Caki2 (cell line): Measurements from ENCODE around the gene DENND1A. TPM values are rescaled to one million over a fixed set of nuclear protein-coding genes. Genes with fewer than 3 reads are reported as not detected.
A peak's percentile ranks its signal among the peaks of the same experiment; 100 is the strongest.

ENCODE experiments used
- DNase-seq: peaks from one replicate; pipeline ENCODE4 v3.0.0-alpha.2; 2015; ENCODE audit warnings: low read depth
- in situ Hi-C: cut with HindIII; loops from 2 replicates; pipeline ENCODE4 v1.10.0; 2016; ENCODE audit warnings: low sequenced_read_pairs, low pct_unique_long_range_greater_than_20kb, mixed read lengths
- total RNA-seq: library from RNA; depleted of rRNA; stranded (reverse); fragments of >200 nt; shearing (Covaris generic); gene quantifications from 2 replicates; pipeline ENCODE4 v1.2.3, GENCODE V29; 2014; ENCODE audit warnings: low replicate concordance

The DENND1A gene
- total RNA-seq, 1 experiment from 2014 or later = 14.0 TPM

DNA sequence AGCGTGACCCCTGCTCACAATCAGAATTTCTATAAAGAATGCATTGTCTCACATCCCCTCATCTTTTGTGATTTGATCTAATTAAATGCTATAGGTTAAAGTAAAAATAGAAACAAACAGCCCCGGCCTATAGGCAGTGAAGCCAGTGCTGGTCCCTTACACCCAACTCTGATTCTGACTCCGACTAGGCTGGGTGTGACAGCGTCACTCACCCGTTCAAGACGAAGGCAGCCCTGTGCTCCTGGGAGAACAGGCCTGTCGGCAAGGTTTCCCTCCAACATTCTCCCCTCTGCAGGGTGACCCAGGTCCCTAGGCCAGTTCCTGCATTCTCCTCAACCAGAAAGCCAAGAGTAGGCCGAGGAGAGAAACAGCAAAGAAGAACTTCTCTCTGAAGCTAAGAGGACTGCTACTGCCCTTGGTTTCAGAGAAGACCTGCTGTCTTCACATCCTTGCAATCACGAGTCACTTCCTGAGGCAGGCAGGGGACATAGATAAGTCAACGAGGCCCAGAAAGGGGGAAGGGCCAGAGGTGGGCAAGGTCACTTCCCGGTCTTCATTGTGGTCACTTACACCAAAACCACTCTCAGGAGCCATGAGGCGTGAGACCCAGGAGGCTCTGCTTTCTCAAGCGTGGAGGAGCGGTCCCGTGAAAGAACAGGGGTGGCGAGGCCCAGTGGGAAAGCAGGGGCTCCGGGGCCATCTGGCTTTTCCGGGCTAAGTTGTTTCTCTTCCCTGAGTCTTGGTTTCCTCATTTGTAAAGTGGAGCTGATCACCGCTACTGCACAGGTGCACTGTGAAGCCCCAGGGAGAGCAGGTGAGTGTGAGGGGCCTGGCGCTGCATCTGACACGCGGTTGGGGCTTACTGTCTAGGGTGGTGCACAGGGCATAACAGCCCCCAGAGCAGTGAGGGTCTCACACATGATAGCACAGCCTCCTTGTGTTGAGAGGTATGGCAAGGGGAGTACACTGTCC is 373.2 kb downstream of the DENND1A start:
- peak; percentile 18 for DNase-seq
- in situ Hi-C loops = no loop called here

DNA sequence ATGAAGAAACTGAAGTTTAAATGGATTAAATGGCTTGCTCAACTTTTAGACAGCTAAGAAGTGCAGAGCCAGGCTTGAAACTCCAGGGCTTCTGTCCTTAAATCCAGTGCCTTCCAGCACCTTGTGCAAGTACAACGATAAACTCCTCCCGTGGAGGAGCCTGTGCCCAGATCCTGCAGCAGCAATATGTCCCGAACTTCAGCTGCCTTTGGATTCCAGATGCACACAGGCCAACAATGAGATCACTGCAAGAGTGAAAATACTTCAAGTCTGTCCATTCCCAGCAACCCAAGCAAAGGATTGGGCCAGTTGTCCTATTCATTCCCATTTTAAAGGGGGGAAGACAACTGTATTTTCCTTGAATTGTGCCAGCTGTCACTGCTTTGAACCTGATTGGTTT is 374.3 kb downstream of the DENND1A start:
- in situ Hi-C loops = no loop called here
- no peak for DNase-seq

DNA sequence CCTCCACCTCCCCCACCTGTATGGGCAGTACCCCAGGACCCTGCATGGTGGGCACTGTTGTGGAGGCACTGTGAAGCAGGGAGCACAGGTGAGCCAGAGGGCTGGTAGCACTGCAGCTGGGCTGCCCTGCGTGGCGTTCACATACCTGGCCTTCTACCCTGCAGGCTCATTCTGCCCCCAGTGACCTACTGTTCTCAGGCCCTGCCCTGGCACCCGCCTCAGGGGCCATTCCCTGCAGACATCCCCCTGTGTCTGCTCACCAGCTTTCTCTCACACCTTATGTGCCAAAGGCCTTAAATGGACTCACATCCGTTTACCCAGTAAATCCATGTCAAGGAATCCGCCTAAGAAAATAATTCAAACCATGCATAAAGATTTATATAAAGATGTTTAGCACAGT is 377.4 kb downstream of the DENND1A start:
- DNase-seq = no peak
- in situ Hi-C loops = no loop called here

DNA sequence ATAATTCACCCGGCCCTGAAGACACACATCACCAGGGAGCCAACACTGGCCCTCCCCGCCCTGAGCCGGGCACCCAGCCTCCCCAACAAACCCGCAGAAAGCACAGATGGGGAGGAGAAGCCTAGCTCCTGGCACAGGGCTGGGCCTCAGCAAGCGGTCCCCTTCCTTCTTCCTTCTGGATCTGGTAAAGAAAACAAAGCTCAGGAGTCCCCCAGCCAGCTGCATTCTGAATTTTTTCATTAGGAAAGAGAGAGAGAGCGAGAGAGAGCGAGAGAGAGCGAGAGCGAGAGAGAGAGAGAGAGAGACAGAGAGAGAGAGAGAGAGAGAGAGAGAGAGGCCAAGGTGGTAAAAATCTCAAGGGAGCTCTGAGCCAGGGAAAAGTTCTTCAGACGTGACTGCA is 378.2 kb downstream of the DENND1A start:
- DNase-seq = no peak
- in situ Hi-C loops = no loop called here

DNA sequence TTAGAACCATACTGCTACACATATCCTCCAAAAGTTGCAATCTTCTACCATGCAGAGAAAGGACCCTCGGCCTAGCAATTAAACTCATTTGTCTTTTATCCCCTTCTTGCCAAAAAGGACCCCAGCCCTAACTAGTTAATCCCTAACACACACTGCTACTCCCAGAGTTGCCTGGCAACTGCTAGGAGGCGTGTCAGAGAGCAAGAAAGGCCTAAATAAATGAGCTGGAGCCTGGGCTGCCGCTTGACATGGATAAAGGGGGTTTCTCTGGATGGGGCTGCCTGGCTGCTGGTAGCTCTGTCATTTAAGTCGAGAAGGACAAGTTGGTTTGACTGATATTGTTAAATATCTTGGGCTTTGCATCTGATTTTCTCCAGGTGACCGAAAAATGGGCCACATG is 379.1 kb downstream of the DENND1A start:
- in situ Hi-C loops = no loop called here

DNA sequence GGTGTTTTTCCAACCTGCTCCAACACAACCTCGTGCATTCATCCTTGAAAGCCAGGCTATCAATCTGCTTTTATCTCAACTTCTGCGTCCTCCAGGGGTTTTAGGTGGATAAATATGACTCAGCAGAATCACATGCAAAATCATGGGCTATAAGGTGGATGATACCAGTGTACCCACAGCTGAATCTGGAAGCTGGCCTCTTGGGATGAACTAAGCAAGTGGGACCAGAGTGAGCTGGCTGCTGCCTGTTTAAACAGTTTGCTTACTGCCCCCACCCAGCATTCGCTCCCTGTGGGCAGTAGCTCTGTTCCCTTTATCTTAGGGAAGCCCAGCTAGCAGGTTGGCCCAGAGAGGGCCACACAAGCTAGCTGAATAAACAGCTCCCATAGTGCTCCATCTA is 379.9 kb downstream of the DENND1A start:
- in situ Hi-C loops = no loop called here
- DNase-seq = peak; percentile 58

More for the DNA sequence above, 379.1 kb downstream of the DENND1A start:
- DNase-seq = no peak

DNA sequence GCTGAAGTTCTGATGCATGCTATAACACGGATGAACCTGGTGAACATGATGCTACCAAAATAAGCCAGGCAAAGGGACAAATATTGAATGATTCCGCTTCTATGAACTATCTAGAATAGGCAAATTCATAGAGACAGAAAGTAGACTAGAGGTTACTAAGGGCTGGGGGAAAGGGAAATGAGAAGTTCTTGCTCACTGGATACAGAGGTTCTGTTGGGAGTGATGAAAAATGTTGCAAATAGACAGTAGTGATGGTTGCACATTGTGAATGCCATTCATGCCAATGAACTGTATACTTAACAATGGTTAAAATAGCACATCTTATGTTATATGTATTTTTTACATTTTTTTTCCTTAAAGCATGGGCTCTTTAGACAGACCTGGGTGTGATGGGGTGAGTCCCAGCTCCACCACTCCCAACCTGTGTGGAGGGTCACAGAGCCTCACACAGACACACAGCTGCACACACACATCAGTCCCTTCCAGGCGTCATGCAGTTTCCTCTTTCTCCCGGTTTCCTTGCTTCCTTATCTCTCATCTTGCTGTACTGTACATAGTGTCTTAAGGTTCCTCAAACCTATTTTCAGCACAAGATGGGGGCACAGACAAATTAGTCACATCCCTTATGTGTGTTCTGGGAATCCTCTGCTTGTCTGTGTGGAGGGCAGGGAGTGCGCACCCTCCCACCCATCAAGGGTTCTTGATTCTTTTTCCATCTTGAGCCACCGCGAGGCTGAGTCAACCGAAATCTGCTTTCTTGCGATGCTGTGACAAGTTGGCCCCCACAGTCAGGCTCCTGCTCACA is 381.0 kb downstream of the DENND1A start:
- in situ Hi-C loops = no loop called here
- DNase-seq = no peak

DNA sequence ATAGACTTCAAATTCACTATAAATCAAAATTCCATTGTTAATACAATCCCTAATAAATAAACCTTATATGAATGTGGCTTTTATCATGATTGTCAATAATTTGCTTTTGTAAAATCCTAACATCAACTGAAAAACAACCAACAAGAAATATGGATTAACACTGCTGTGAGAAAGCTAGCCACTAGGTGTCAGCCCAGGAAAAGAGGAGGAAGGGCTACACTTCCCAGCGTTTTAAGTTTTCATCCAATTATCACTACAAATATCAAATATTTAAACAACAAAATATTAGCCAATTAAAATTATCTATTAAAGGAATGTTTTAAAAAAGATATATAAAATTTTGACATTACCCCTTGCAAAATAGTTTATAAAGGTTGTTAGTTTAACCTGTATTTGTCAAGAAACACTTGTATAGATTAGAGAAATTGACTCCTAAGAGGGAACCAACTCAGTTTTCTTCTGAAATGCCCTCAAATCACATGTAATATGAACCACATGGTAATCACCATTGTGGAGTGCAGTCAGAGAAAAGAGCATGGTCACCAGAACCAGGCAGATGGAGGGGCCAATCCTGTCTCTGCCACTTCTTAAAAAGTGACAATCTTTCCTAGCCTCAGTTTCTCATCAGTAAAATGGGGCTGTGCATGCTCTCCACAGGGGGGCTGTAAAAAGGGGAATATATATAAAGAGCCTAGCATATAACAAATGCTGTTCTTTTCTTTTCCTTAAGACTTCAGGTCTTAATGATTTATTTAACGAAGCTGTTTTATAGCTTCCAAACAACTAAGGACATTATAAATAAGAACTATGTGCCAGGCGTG is 385.7 kb downstream of the DENND1A start:
- DNase-seq = peak; percentile 29

DNA sequence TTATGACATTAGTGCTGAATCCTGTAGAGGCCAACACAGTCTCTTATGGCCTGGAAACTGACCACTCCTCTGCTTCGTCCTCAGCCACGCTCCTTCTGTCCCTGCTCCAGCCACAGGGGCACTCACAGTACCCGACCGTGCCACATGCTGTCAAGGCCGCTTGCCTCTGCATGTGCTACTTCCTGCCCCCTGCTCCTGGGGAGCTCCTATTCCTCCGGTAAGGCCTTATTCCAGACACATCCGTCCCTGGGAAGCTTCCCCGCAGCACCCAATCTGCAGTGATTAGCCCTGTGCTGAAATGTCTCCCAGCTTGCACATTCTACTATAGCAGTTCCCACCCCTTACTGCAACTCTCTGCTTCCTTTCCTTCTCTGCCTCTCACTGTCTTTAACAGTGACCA is 386.4 kb downstream of the DENND1A start:
- DNase-seq = no peak
- in situ Hi-C loops = no loop called here

More for the DNA sequence above, 385.7 kb downstream of the DENND1A start:
- in situ Hi-C loops = no loop called here

DNA sequence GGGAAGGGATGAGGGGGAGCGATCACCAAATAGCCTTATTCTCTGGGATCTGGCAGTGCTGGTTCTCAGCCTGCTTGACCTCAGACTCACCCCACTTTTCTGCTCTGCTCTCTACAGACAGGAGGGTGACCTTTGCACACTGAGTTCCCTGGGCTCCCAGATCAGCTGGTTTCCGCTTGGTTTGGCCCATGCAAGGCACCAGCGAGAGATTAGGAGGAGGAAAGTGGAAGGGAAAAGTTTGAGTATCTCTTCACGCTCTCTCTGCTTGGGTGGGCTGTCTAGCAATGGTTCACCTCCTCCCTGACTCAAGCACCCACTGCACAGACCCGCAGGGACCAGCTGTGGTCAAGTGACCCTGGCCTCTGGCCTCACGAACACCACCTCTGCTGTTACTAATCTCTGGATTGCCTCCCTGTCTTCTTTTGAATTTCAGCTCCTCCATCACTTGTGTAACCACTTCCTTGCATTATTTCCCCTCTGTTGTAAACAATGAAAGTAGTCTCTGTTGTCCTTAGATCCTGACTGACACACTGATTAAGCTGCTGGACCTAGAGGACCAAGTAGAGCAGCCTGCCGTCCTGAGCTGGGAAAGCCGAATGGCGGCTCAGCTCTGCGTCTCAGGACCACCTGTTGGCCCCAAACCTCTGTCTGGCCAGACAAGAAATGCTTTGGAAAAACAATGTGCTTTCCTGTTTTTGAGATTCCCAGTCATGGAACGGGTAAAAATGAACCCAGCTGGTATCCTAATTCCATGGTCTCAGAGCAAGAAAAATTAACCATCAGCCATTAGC is 387.3 kb downstream of the DENND1A start:
- DNase-seq = no peak
- in situ Hi-C loops = no loop called here

DNA sequence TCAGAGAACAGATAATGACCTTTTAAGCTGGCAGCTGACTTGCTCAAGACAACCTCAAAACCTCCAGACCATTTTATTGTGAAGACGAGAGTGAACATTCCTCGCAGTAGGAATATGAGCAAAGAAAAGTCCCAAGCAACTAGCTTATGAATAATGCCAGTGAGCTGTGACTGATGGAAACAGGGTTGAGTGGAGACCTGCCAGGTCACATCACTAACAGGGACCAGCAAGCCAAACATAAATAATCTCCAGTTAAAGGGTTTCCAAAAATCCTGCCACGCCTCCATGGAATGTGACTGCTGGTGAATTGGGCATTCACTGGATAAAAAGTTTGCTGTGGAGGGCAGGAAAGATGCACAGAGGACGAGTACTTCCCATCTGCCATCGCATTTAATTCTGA is 388.5 kb downstream of the DENND1A start:
- DNase-seq = peak; percentile 25
- in situ Hi-C loops = no loop called here

DNA sequence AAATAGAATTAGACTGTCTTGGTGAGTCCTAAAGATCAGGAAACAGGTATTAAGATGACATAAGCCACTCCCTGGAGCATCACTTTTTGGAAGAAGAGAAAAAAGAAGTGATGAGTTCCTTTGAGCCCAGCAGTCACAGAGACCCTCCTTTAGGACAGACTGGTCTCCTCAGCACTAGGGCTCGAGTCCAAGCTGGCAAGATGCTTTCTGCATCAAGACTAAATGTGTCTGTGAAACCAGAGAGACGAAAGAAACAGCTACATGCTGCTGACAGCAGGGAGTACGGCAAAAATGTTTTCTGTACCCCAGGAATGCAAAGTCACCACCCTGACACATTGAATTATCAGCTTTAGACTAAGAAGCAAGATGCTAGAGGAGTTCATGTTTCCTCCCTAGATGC is 389.5 kb downstream of the DENND1A start:
- no peak for DNase-seq
- in situ Hi-C loops = no loop called here

DNA sequence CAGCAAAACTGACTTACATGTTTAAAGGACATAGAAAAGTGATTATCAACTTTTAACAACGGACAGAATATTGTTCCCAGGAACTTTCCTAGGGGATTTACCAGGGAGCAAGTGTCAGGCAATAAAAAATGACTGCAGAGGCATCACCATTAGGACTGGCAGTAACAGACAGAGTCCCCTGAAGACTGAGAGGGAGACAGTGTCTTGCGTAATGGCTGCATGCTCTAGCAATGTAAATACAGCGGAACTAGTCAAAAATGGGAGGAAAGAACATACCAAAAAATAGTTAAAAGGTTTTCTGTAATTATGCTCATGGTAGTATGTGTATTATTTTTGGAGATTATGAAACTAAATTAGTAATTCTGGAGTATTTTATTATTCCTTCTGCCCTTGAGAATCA is 392.1 kb downstream of the DENND1A start:
- DNase-seq = no peak
- in situ Hi-C loops = no loop called here

DNA sequence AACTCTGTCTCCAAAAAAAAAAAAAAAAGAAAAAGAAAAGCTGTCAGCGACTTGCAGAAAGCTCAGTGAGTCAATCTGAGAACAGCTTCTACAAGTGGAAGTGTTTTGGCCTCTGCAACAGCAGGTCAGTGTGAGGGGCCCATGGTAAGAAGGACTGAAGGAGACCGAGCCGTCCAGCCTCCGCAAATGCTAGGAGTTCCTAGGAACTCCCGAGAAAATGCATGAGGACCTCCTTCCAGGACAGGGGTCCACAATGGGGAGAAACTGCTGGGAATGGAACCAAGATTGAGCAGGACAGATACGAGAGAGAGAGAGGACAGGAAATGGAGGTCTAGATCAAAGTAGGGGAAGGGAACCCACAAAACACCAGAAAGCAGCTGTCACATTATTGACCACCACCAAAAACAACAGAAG is 393.5 kb downstream of the DENND1A start:
- no peak for DNase-seq
- in situ Hi-C loops = no loop called here

DNA sequence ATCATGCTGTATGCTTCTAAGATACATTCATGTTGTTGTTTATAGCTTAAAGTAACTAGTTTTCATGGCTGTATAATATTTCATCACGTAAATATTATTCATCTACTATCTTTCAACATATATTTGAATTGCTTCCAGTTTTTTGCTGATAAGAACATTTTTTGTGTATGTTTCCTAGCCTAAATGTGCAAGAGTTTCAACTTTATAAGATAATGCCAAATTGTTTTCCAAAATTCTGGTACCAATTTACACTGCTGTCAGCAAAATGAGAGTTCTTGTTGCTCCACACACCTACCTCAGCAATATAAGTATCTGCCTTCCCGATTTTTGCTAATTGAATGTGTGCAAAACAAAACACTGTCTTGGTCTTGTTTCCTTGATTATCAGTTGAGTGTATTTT is 395.6 kb downstream of the DENND1A start:
- in situ Hi-C loops = no loop called here
- DNase-seq = no peak

DNA sequence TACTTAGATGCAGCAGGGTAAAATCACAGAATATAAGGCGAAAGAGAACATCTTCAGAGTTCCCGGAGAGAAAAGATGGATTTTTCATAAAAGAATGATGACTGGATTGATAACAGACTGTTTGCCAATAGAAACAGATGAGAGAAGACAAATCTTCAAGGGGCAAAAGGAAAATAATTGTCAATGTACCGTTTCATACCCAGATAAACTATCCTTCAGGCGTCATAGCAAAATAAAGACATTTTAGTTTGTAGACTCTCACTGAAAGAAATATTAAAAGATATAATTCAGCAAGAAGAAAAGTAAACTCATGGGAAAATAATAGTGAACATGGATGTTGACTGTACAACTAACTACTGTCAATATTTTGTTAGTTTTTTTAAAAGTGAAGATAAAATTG is 399.7 kb downstream of the DENND1A start:
- no peak for DNase-seq
- in situ Hi-C loops = no loop called here

DNA sequence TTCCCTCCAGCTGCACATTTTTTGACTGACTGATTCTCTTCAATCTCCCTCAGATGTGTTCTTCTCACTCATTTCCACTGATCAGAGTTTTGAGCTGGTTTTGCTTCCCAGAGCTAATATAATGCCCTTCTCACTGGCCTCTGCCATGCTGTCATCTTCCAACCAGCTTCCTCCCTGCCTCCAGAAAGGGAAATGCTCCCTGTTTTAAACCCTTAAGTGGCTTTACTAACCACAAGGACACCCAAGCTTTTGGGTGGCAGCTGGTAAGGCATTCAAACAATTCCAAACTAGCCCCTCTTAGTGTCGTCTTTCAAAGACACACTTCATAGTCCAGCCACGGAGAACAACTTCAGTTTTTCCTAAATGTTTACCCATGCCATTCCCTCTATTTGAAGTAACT is 401.4 kb downstream of the DENND1A start:
- in situ Hi-C loops = no loop called here
- DNase-seq = no peak

DNA sequence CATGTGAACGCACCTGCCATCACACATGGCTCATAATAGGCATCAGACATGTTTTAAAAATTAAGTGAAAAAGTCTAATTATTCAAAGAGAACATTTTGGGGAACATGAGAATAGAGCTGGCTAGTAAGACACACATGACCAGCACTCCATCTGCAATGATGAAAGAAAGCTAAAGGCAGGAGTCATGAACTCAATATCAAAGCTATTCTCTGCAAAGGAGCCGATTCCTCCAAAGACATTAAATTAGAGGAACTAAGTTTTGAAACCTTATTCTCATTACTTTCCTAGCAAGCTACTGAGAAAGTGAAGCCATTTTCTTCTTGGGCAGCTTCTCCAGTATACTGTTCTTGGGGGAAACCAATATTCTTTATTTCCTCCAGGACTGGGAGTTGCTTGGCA is 401.9 kb downstream of the DENND1A start:
- in situ Hi-C loops = no loop called here
- DNase-seq = no peak
